Common myeloid progenitor, CD34-positive (primary cell): ENCODE data around the gene ATP2A2.

ENCODE experiments used
- CTCF ChIA-PET: fragments of 350-600 bp; sonication (Branson Sonifier 250); formaldehyde crosslinking; loops from one replicate; lab custom pipeline; 2021; ENCODE audit warnings: antibody characterized with exemption; lab: Charles Lee
- POLR2A ChIA-PET: fragments of 350-600 bp; sonication (Branson Sonifier 250); formaldehyde crosslinking; loops from one replicate; lab custom pipeline; 2021; ENCODE audit warnings: antibody characterized with exemption; lab: Charles Lee
- DNase-seq, 3 donors: peaks; one replicate each; pipeline versions ENCODE4 v3.0.0 to v3.0.0-alpha.2; 2013
- H3K27ac ChIP-seq, 2 experiments: 1 replicate in 1 of 2; 2 replicates in 1 of 2; pipeline ENCODE4 v1.7.0; 2013; ENCODE audit warnings: inconsistent platforms in 2 of 2, low read length in 2 of 2, mild to moderate bottlenecking in 2 of 2, low read depth in 1 of 2, moderate library complexity in 1 of 2; ENCODE audit not compliant: severe bottlenecking in 2 of 2, insufficient read depth in 1 of 2, poor library complexity in 1 of 2
- H3K27me3 ChIP-seq, 5 experiments: replicated peaks in 2 of 5; 1 replicate in 3 of 5; 2 replicates in 2 of 5; pipeline versions ENCODE4 v1.6.1 to v1.7.0; 2013; ENCODE audit warnings: low read length in 4 of 5, mild to moderate bottlenecking in 2 of 5, moderate library complexity in 2 of 5, inconsistent platforms in 1 of 5; ENCODE audit not compliant: insufficient read depth in 5 of 5, control insufficient read depth in 4 of 5
- H3K36me3 ChIP-seq, 4 experiments: 1 replicate in 2 of 4; 2 replicates in 2 of 4; pipeline versions ENCODE4 v1.6.1 to v1.7.0; 2013; ENCODE audit warnings: low read length in 3 of 4, control low read depth in 1 of 4, mild to moderate bottlenecking in 1 of 4; ENCODE audit not compliant: control insufficient read depth in 4 of 4, insufficient read depth in 4 of 4
- H3K4me1 ChIP-seq, 4 experiments: 1 replicate in 3 of 4; 2 replicates in 1 of 4; pipeline versions ENCODE4 v1.6.1 to v1.7.1; 2013; ENCODE audit warnings: low read length in 3 of 4, mild to moderate bottlenecking in 3 of 4, control low read depth in 1 of 4, inconsistent platforms in 1 of 4, moderate library complexity in 1 of 4; ENCODE audit not compliant: control insufficient read depth in 4 of 4, insufficient read depth in 4 of 4; ENCODE audit errors: control extremely low read depth in 1 of 4
- H3K4me3 ChIP-seq, 7 experiments: 1 replicate in 4 of 7; 2 replicates in 3 of 7; pipeline versions ENCODE4 v1.5.1 to v1.7.0; 2013; ENCODE audit warnings: mild to moderate bottlenecking in 7 of 7, low read length in 6 of 7, moderate library complexity in 6 of 7, inconsistent platforms in 2 of 7, low read depth in 2 of 7, control low read depth in 1 of 7; ENCODE audit not compliant: insufficient read depth in 4 of 7, control insufficient read depth in 1 of 7; ENCODE audit errors: extremely low read depth in 1 of 7
- H3K9me3 ChIP-seq, 5 experiments: 1 replicate in 4 of 5; 2 replicates in 1 of 5; pipeline versions ENCODE4 v1.6.1 to v1.7.1; 2013; ENCODE audit warnings: low read length in 4 of 5, mild to moderate bottlenecking in 2 of 5, inconsistent platforms in 1 of 5, low read depth in 1 of 5, moderate library complexity in 1 of 5; ENCODE audit not compliant: control insufficient read depth in 4 of 5, insufficient read depth in 2 of 5; ENCODE audit errors: control extremely low read depth in 1 of 5
- WGBS: methylation state at CpG from one replicate; pipeline ENCODE4 v1.1.5; 2013; ENCODE audit not compliant: insufficient coverage; 5-methylcytosine and 5-hydroxymethylcytosine counted together

ATP2A2 gene

DNA sequence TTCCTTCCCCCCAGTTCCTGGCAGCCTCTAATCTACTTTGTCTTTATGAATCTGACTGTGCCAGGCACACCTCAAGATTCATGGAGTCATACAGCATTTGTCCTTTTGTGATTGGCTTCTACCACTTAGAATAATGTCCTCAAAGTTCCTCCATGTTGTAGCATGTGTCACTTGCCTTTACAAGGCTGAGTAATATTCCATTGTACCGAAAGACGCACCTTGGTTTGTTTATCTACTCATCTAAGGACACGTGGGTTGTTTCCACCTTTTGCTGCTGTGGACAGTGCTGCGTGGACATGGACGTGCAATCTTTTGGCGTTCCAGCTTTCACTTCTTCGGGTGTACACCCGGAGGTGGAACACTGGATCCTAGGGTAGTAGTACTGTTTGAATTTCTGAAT, 88.9 kb downstream of the ATP2A2 start:
- DNase-seq = no peak
- ChIA-PET CTCF (no interaction called here), POLR2A (no interaction called here)
- H3K27ac ChIP-seq = no peak overlapping the region
- H3K9me3 ChIP-seq = no peaks in the 10 kb centered on the region
- WGBS = 100% methylated on average over 5 of the region's 8 CpGs
- H3K36me3 ChIP-seq = peaks cover 21 to 52% (median 37%) of the 10 kb centered on the region in 4 experiments
- H3K27me3 ChIP-seq = no peaks in the 10 kb centered on the region
- H3K4me3 ChIP-seq = no peak overlapping the region
- peaks cover 0 to 28% (median 24%) of the 10 kb centered on the region in 4 experiments for H3K4me1 ChIP-seq

- ChIA-PET CTCF (interaction anchor here (1.2 to 1.3 kb wide), 2 partner anchors 18 to 21 kb away, joined by 3 read pairs; no protein-coding TSS in a partner anchor), POLR2A (no interaction called here)
- Histone ChIP-seq H3K27me3 (no peaks in the 10 kb centered on the region), H3K4me1 (peaks cover 0 to 23% (median 18%) of the 10 kb centered on the region in 4 experiments), H3K9me3 (no peaks in the 10 kb centered on the region), H3K4me3 (no peak overlapping the region), H3K27ac (no peak overlapping the region), H3K36me3 (peaks cover 23 to 60% (median 43%) of the 10 kb centered on the region in 4 experiments)
- 94% methylated on average over 6 of the region's 13 CpGs for WGBS
- DNase-seq = no peak
Measured at GRCh38 chr12:110370732-110371231, 89.7 kb downstream of the ATP2A2 start.

- DNase-seq = no peak
- no peaks in the 10 kb centered on the region for H3K9me3 ChIP-seq
- ChIA-PET CTCF (interaction anchor here (0.9 to 1.3 kb wide), 3 partner anchors 18 to 60 kb away, joined by 3 read pairs; no protein-coding TSS in a partner anchor), POLR2A (no interaction called here)
- H3K27me3 ChIP-seq = no peaks in the 10 kb centered on the region
- peaks cover 0 to 15% (median 11%) of the 10 kb centered on the region in 4 experiments for H3K4me1 ChIP-seq
- 89% methylated on average over 12 of the region's 13 CpGs for WGBS
- no peak overlapping the region for H3K27ac ChIP-seq
- no peak overlapping the region for H3K4me3 ChIP-seq
- peaks cover 26 to 65% (median 50%) of the 10 kb centered on the region in 4 experiments for H3K36me3 ChIP-seq
Measured at GRCh38 chr12:110371408-110372055, 90.5 kb downstream of the ATP2A2 start.

GRCh38 chr12:110372056-110372425, 91.0 kb downstream of the ATP2A2 start:
- Histone ChIP-seq H3K27ac (no peak overlapping the region), H3K9me3 (no peaks in the 10 kb centered on the region), H3K36me3 (peaks cover 26 to 69% (median 53%) of the 10 kb centered on the region in 4 experiments), H3K4me3 (no peak overlapping the region), H3K27me3 (no peaks in the 10 kb centered on the region), H3K4me1 (peaks cover 0 to 10% (median 6%) of the 10 kb centered on the region in 4 experiments)
- POLR2A ChIA-PET = no interaction called here
- 92% methylated on average over 5 of the region's 7 CpGs for WGBS
- CTCF ChIA-PET = interaction anchor here (0.9 to 1.3 kb wide), 2 partner anchors 17 to 60 kb away, joined by 3 read pairs; no protein-coding TSS in a partner anchor
- no peak for DNase-seq

- 100% methylated on average over 1 of the region's 4 CpGs for WGBS
- POLR2A ChIA-PET = interaction anchor here (0.6 kb wide), 1 partner anchor 233 kb away, joined by 3 read pairs; no protein-coding TSS in a partner anchor
- H3K36me3 ChIP-seq = peaks cover 28 to 77% (median 61%) of the 10 kb centered on the region in 4 experiments
Measured at GRCh38 chr12:110373025-110373424, 92.0 kb downstream of the ATP2A2 start.

GRCh38 chr12:110373425-110373824, 92.4 kb downstream of the ATP2A2 start:
- Histone ChIP-seq H3K27ac (no peak overlapping the region), H3K36me3 (peaks cover 28 to 81% (median 62%) of the 10 kb centered on the region in 4 experiments), H3K4me1 (peaks cover 0 to 4% (median 2%) of the 10 kb centered on the region in 4 experiments), H3K9me3 (no peaks in the 10 kb centered on the region), H3K27me3 (no peaks in the 10 kb centered on the region), H3K4me3 (no peak overlapping the region)
- no CpG with 5 or more reads among the region's 2 CpGs for WGBS
- ChIA-PET CTCF (interaction anchor here (0.9 to 1.8 kb wide), 3 partner anchors 9 to 58 kb away, joined by 3 to 5 read pairs (median 4); no protein-coding TSS in a partner anchor), POLR2A (interaction anchor here (0.6 kb wide), 1 partner anchor 234 kb away, joined by 3 read pairs; no protein-coding TSS in a partner anchor)
- DNase-seq = no peak

More at GRCh38 chr12:110373025-110373424, 92.0 kb downstream of the ATP2A2 start:
- CTCF ChIA-PET = interaction anchor here (0.9 to 1.6 kb wide), 2 partner anchors 9 to 16 kb away, joined by 3 to 5 read pairs; no protein-coding TSS in a partner anchor
- Histone ChIP-seq H3K4me3 (no peak overlapping the region), H3K27ac (no peak overlapping the region), H3K4me1 (peaks cover 0 to 5% (median 2%) of the 10 kb centered on the region in 4 experiments), H3K27me3 (no peaks in the 10 kb centered on the region), H3K9me3 (no peaks in the 10 kb centered on the region)
- DNase-seq = no peak
